Testis (tissue), 2 donors: ENCODE results near the gene CDKL4.

Experiments
- CTCF ChIP-seq, 3 experiments: fragments of 450-650 bp in 2 of 3; fragments of 200-600 bp in 1 of 3; sonication (generic) in 1 of 3; IDR thresholded peaks; one replicate each; pipeline ENCODE4 v1.5.1; 2016 to 2019; ENCODE audit warnings: antibody characterized with exemption in 3 of 3, mild to moderate bottlenecking in 2 of 3, moderate library complexity in 1 of 3
- POLR2A ChIP-seq: fragments of 450-650 bp; IDR thresholded peaks from one replicate; pipeline ENCODE4 v1.6.1; 2017; ENCODE audit warnings: antibody characterized with exemption, mild to moderate bottlenecking, moderate library complexity

- no peak for TF ChIP-seq CTCF (IDR thresholded peaks at IDR 0.05)
- TF ChIP-seq POLR2A = no peak
Observed at GRCh38 chr2:39156107-39156506, 87.7 kb downstream of the CDKL4 start.
